GM12872 (cell line): ENCODE measurements around the gene NISCH.

Source experiments
- TF ChIP-seq, protein P1 (sequence below): IDR thresholded peaks from 3 replicates; pipeline ENCODE4 v1.5.1; 2011; ENCODE audit warnings: low read depth, mild to moderate bottlenecking, low read length, moderate library complexity; ENCODE audit not compliant: insufficient read depth

The NISCH gene

GRCh38 chr3:52446042-52446441 lies 9.4 kb upstream of the NISCH start:
- TF ChIP-seq, protein P1, sequence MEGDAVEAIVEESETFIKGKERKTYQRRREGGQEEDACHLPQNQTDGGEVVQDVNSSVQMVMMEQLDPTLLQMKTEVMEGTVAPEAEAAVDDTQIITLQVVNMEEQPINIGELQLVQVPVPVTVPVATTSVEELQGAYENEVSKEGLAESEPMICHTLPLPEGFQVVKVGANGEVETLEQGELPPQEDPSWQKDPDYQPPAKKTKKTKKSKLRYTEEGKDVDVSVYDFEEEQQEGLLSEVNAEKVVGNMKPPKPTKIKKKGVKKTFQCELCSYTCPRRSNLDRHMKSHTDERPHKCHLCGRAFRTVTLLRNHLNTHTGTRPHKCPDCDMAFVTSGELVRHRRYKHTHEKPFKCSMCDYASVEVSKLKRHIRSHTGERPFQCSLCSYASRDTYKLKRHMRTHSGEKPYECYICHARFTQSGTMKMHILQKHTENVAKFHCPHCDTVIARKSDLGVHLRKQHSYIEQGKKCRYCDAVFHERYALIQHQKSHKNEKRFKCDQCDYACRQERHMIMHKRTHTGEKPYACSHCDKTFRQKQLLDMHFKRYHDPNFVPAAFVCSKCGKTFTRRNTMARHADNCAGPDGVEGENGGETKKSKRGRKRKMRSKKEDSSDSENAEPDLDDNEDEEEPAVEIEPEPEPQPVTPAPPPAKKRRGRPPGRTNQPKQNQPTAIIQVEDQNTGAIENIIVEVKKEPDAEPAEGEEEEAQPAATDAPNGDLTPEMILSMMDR, result no peak

GRCh38 chr3:52446631-52447511 lies 8.5 kb upstream of the NISCH start:
- TF ChIP-seq, protein P1, result peak; percentile 100

DNA sequence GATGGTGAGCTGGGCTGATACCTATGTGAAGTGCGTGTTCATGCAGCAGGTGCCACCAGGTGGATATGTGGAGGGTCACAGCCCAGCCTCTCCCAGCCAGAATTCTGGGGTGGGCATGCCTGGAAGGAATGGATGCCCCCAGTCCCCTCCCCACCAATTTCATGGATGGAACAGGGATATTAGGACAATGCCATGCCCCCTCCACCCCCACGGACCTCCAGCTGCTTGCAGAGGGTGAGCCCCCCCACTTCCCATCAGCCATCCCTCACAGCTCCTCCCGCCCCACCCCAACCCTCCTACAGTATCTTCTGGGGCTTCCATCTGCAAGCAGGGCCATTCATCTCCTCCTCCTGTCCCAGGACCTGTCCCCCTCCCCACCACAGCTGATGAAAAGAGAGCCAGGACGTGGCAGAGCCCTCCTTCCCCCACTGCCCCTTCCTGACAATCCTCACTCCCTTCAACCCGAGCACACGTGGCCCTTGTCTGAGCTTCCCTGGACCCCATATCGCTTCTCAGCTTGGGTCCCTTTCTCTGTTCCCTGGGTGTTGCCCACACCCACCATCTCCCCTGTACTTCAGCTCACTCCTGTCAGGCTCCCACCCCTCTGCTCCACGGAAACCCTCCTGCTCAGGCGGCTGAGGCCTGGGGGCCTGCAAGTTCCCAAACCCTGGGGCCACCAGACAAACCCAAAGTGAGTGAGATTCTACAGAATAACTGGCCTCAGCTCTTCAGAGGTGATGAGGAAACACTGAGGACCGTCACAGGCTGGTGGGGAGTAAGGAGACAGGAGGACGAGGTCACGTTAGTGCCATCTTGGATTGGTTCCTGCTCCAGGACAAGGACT lies 7.7 kb upstream of the NISCH start:
- TF ChIP-seq, protein P1, result no peak

DNA sequence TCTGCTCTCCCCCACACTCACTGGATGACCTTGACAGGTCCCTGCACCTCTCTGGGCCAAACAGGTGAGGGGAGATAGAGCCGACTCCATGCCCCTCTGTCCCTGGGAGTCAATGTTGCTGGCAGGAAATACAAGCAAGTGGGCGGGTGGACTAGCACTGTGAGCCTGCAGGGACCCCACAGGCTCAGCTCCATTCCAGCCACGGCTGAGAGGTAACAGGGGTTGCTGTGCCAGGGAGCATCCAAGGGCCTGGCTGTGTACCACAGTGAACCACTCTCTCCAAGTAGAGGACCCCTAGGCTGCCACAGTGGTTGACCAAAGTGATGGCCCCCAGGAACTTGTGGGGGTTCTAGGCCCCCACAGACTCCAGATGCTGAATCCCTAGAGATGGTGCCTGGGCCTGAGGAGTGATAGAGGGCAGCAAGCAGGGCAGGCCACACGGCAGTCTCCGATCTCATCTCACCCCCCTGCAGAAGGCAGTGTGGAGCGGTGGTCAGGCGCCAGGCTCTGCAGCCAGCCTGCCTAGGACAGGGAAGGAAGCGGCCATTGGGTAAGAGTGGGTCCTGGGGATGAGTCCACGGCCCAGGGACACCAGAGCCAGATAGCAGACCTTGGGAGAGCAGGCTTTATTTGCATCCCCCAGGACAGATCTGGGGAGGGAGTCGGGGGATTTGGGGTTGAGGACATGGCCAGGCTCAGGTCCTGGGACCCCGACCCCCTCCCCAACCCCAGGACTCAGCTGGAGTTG lies 4.7 kb upstream of the NISCH start:
- TF ChIP-seq, protein P1, result no peak

- TF ChIP-seq, protein P1, result peak; percentile 32; the same call in 2 of the 3 replicates
These were observed 3.9 kb upstream of the NISCH start for GRCh38 chr3:52451237-52452083.

DNA sequence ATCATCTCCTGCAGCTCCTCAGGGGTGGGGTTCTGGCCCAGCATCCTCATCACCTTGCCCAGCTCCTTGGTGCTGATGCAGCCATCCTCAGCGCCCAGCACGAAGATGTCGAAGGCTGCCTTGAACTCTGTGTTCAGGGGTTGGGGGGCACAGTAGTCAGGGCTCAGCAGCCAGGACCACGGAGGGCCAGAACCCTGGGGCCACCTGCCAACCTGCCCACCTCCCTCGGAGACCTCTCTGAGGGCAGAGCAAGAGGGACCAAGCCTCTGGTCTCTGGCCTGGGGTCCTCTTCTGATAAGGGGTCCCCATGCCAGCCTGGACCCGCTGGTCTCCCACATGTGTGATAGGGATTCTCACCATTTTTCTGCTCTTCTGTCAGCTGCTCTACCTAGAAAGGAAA lies 3.3 kb upstream of the NISCH start:
- TF ChIP-seq, protein P1, result no peak
